Progenitor cell of endocrine pancreas (in vitro differentiated cells): Measurements from ENCODE around the gene ZNF407. TPM values are rescaled to one million over a fixed set of nuclear protein-coding genes. Genes with fewer than 3 reads are reported as not detected.

Experiments
- DNase-seq: peaks from one replicate; pipeline ENCODE4 v3.0.0; 2021; ENCODE audit warnings: low spot score; ENCODE audit not compliant: unreplicated experiment
- H3K27ac Mint-ChIP-seq: 2 replicates; pipeline ENCODE4 v1.8.0; 2021; ENCODE audit warnings: mild to moderate bottlenecking, moderate library complexity, mixed read lengths
- H3K27me3 Mint-ChIP-seq: 2 replicates; pipeline ENCODE4 v1.8.0; 2021; ENCODE audit warnings: mixed read lengths
- H3K36me3 Mint-ChIP-seq: 2 replicates; pipeline ENCODE4 v1.8.0; 2022; ENCODE audit warnings: mixed read lengths; ENCODE audit not compliant: insufficient read depth
- H3K4me1 Mint-ChIP-seq: 2 replicates; pipeline ENCODE4 v1.8.0; 2021; ENCODE audit warnings: low read depth, mixed read lengths
- H3K4me3 Mint-ChIP-seq: 2 replicates; pipeline ENCODE4 v1.8.0; 2021; ENCODE audit warnings: low read depth, mild to moderate bottlenecking, moderate library complexity, mixed read lengths
- H3K9me3 Mint-ChIP-seq: 2 replicates; pipeline ENCODE4 v1.8.0; 2021; ENCODE audit warnings: low read depth, mixed read lengths
- CTCF ChIP-seq: fragments of 200-600 bp; sonication (generic); IDR thresholded peaks from one replicate; pipeline ENCODE4 v1.5.0; 2021; ENCODE audit warnings: antibody characterized with exemption, mild to moderate bottlenecking; ENCODE audit not compliant: unreplicated experiment
- total RNA-seq: library from RNA; stranded (reverse); gene quantifications from 2 replicates; pipeline ENCODE4 v1.2.1, GENCODE V29; 2021

The ZNF407 gene
- total RNA-seq, 1 donor from 2014 or later, result 18.1 TPM

DNA sequence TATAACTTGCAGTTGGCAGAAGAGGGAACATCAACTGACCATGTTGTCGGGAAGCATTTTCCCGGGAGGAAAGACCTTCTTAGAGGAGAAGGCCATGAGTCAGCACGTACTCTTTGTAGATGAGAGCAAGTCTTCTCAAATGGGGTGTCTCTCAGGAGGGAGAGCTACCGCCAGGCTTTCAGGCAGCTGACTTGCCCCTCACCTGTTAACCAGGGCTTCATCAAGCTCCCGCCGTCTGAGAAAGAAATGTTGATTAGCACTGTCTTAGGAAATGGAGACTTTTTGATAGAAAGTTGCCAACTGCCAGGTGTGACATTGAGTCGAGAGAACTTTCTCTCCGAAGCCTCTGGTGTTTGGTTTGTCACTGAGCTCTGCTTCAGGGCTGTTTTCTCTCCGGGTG is 196.1 kb downstream of the ZNF407 start:
- Mint-ChIP-seq H3K36me3 (no peaks in the 10 kb centered on the region), H3K27me3 (no peaks in the 10 kb centered on the region), H3K4me1 (peaks cover 7% of the 10 kb centered on the region), H3K9me3 (no peaks in the 10 kb centered on the region), H3K4me3 (no peak overlapping the region), H3K27ac (no peak overlapping the region)
- no peak for DNase-seq
- TF ChIP-seq CTCF, result no peak

DNA sequence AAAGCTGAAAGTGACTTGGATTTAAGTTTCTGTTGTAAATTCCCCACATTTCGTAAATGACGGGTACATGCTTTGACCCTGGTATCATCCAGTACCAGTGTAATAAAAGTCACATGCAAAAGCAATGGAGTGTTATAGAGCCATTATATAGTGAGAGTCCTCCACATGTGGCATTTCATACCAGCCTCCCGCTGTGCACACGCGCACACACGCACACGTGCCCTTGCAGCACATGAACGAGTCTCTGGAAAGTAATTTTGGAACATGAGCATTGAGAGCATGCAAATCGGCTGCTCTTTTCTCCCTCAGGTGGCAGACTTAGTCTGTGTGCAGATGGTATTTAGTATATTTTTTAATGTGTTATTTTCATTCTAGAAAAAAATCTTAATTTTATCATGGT is 198.1 kb downstream of the ZNF407 start:
- no peak overlapping the region for H3K27ac Mint-ChIP-seq
- no peaks in the 10 kb centered on the region for H3K9me3 Mint-ChIP-seq
- TF ChIP-seq CTCF, result no peak
- H3K4me1 Mint-ChIP-seq, result peaks cover 7% of the 10 kb centered on the region
- H3K4me3 Mint-ChIP-seq, result no peak overlapping the region
- no peak for DNase-seq
- no peaks in the 10 kb centered on the region for H3K27me3 Mint-ChIP-seq
- H3K36me3 Mint-ChIP-seq, result no peaks in the 10 kb centered on the region

GRCh38 chr18:74796211-74796610 is 198.5 kb downstream of the ZNF407 start:
- H3K4me1 Mint-ChIP-seq, result peaks cover 7% of the 10 kb centered on the region
- no peaks in the 10 kb centered on the region for H3K36me3 Mint-ChIP-seq
- no peak overlapping the region for H3K4me3 Mint-ChIP-seq
- no peak for TF ChIP-seq CTCF
- no peak overlapping the region for H3K27ac Mint-ChIP-seq
- no peak for DNase-seq
- H3K27me3 Mint-ChIP-seq, result no peaks in the 10 kb centered on the region
- H3K9me3 Mint-ChIP-seq, result no peaks in the 10 kb centered on the region

DNA sequence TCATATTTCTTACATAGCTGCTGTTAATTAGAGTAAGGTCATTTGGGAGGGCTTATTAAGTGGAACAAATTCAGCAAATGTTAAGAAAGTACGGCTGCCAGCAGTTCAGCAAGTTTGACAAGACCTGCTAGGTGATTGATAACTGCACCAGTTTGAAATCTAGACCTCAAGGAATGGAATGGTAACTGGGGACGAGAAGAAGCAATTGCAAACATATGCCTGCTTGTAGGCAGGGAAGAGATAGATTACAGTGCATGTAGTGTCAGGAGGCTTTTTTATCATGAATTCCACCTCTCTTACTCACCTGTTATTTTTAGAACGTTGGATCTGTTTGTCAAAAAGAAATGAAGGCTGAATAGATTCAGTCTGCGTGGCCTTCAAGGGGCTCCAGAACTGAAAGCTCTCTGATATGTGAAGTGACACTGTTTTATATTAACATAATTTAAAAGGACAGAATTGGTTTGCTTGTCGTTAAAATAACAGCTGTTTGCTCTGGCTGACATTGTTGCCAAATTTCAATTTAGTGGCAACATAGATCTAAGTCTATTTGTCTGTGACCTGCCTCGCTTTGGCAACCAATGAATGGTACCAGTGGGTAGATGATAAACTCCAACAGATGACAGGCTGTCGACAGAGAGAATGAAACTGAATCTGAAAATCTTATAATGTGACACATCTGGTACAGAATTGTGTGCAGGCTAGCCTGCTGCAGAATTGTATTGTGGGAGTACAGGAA is 199.3 kb downstream of the ZNF407 start:
- DNase-seq, result no peak
- H3K4me1 Mint-ChIP-seq, result peaks cover 7% of the 10 kb centered on the region
- no peaks in the 10 kb centered on the region for H3K9me3 Mint-ChIP-seq
- no peak overlapping the region for H3K4me3 Mint-ChIP-seq
- H3K27me3 Mint-ChIP-seq, result no peaks in the 10 kb centered on the region
- TF ChIP-seq CTCF, result no peak
- no peaks in the 10 kb centered on the region for H3K36me3 Mint-ChIP-seq
- H3K27ac Mint-ChIP-seq, result peak overlapping the region; percentile 27

GRCh38 chr18:74797577-74798151 is 200.0 kb downstream of the ZNF407 start:
- DNase-seq, result no peak
- H3K27me3 Mint-ChIP-seq, result no peaks in the 10 kb centered on the region
- H3K4me3 Mint-ChIP-seq, result no peak overlapping the region
- TF ChIP-seq CTCF, result no peak
- peaks cover 7% of the 10 kb centered on the region for H3K4me1 Mint-ChIP-seq
- peak overlapping the region; percentile 27 for H3K27ac Mint-ChIP-seq
- no peaks in the 10 kb centered on the region for H3K36me3 Mint-ChIP-seq
- no peaks in the 10 kb centered on the region for H3K9me3 Mint-ChIP-seq
